Stromal cell of bone marrow (primary cell): Measurements from ENCODE around the gene NOTCH2.

Source experiments
- DNase-seq: peaks from one replicate; pipeline ENCODE4 v3.0.0-alpha.2; 2012; ENCODE audit warnings: low read depth

The NOTCH2 gene

DNA sequence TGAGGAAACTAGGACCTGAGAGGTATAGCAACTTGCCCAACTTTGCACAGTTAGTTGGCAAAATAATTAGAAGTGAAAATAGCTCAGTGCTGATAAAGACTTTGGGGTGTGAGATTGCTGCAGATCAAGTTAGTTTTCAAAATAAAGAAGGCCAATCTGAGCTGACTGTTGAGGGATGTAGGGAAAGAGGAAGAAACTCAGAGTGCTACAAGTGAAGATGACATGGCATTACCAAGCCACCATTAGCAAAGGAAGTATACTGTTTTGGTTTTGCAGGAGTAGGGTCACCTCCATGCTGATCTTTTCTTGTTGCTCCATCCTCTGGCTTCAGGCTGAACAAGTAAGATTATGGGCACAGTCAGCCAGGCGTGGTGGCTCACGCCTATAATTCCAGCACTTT lies 94.5 kb downstream of the NOTCH2 start:
- DNase-seq = no peak

- DNase-seq = no peak
Observed at GRCh38 chr1:119974013-119974412, 95.4 kb downstream of the NOTCH2 start.

DNA sequence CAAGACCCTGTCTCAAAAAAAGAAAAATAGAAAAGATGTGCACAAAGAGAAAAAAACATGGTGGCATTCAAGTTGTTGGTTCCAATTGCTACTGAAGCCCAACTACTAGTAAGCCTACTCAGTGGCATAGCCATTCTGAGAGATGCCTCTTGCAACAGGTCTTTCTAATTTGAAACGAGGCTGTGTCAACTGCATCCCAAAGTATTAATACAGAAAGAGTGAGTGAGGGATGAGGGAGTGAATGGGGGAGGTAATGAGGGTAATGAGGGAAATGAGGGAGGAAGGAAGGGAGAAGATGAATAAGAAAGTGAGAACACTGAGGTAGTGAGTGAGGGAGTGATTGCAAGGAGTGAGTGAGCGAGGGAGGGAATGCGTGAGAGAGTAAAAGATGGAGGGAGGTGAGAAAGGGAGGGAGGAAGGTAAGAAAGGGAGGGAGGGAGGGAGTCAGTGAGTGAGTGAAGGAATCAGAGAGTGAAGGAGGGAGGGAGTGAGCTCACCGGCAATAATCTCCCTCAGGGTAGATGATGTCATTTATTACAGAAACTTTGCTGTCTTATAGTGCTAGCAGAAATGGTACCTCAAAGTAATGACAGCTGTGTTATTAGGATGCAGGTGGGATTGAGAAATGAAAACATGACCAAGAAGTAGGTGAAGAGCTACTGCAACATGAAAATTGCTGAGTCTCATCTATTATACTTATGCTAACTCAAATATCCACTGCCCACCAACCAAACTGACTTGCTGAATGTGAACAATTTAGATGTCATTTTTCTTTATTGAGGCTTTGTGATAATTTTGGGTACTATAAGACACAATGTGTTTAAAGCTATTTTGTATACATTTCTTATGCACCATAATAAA lies 97.5 kb downstream of the NOTCH2 start:
- DNase-seq = no peak

DNA sequence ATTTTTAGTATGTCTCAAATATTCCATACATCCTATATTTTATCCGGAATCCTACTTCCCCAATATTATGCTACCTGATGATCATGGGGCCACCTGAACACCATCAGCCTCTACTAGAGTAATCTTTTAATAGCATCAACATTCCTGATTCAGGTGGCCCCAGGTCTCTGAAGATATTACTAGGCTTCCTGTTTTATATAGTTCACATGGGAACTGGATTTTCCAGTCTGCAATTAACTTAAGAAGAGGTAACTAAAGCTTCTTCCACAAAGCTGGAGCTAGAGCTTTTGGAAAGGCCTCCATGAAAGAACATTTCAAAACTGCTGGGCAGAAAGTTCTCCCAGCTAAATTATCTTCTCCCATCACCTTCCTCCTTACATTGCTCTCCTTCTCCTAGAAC lies 100.9 kb downstream of the NOTCH2 start:
- no peak for DNase-seq

- no peak for DNase-seq
Observed at GRCh38 chr1:119968068-119968492, 101.4 kb downstream of the NOTCH2 start.

DNA sequence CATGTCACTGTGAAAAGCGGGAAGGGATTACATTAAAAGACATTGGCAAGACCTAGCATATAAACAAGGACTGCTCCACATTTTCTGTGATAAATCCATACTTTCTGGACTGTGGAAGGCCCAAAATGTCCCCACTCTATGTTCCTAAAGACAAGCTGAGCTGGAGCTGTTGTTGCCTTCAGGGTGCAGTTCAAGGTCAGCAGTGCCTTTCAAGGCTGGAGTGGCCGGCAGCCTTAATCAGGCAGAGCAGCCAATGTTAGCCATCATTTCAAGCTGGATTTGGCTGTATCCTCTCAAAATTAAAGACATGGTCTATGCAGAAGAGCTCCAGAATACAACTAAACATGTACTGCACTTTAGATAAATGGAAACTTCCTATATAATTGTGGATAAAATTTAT lies 102.8 kb downstream of the NOTCH2 start:
- DNase-seq = no peak

DNA sequence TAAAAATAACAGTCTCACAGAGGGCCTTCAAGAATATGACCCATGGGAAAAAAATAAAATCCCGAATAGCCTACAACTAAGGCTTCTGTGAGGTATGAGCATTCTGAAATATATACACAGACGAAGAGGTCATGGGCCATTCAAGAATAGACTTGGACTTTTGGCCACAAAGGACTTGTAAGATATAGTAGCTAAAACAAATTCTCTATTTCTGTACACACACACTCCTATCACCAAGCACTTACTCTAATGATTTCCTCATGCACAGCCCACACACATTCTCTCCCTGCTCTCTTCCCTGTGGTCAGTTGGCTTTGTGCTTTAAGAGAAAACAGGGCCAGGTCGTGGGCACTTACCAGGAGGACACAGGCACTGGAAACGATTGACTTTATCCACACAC lies 103.4 kb downstream of the NOTCH2 start:
- DNase-seq = no peak

DNA sequence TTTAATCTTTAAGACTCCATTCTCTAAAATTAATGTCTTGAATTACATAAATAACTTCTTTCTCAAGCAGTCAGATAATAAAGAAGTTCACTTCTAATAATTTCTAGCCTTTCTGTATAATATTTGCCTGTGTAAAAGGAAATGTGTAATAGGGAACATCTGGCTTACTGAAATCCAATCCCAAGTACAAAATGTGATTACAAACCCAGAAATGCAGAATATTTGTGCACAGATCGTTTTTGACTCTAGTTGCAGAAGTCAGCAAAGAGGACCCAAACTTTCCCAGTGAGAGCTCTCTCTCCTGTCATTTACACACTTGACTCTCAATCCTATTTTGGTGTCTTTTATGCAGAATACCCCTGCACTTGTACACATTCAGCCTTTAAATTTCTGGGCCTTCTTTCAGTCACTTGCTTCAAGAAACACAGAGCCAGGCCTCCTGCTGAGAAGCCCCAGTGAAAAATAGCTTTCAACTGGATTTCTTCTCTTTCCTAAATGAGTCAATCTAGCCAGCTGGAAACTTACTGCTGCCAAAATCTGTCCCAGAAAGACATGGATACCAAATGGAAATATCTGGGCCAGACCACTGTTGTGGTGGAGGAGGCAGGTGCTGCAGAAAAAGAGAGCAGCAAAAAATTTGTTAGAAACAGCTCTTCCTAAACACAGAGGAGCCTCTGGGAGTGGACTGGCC lies 104.6 kb downstream of the NOTCH2 start:
- peak; percentile 66 for DNase-seq

GRCh38 chr1:119962296-119962968 lies 107.0 kb downstream of the NOTCH2 start:
- DNase-seq = no peak

GRCh38 chr1:119960501-119960900 lies 109.0 kb downstream of the NOTCH2 start:
- DNase-seq = no peak

- DNase-seq = no peak
Observed at GRCh38 chr1:119959268-119960220, 109.9 kb downstream of the NOTCH2 start.

- no peak for DNase-seq
Observed at GRCh38 chr1:119958223-119958622, 111.2 kb downstream of the NOTCH2 start.

DNA sequence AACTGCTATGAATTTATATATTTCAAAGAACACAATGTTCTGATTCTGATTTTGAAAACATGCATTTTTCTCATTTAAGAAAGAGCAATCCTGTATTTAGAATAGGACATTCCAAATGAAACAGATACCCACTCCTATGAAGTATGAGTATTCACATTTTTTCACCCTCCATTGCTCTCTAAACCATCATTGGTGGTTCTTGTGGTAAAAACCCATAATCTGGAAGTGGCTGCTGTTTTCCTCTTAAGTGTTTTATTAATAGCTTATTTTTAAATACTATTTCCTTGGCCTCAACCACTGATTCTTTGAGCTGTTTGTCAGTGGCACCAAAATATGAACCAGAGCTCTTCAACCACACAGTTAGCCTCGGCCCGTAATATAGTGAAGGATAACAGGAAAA lies 113.2 kb downstream of the NOTCH2 start:
- no peak for DNase-seq

GRCh38 chr1:119954476-119955422 lies 114.7 kb downstream of the NOTCH2 start:
- no peak for DNase-seq

GRCh38 chr1:119953266-119953998 lies 116.0 kb downstream of the NOTCH2 start:
- no peak for DNase-seq

GRCh38 chr1:119952496-119952895 lies 117.0 kb downstream of the NOTCH2 start:
- DNase-seq = no peak

DNA sequence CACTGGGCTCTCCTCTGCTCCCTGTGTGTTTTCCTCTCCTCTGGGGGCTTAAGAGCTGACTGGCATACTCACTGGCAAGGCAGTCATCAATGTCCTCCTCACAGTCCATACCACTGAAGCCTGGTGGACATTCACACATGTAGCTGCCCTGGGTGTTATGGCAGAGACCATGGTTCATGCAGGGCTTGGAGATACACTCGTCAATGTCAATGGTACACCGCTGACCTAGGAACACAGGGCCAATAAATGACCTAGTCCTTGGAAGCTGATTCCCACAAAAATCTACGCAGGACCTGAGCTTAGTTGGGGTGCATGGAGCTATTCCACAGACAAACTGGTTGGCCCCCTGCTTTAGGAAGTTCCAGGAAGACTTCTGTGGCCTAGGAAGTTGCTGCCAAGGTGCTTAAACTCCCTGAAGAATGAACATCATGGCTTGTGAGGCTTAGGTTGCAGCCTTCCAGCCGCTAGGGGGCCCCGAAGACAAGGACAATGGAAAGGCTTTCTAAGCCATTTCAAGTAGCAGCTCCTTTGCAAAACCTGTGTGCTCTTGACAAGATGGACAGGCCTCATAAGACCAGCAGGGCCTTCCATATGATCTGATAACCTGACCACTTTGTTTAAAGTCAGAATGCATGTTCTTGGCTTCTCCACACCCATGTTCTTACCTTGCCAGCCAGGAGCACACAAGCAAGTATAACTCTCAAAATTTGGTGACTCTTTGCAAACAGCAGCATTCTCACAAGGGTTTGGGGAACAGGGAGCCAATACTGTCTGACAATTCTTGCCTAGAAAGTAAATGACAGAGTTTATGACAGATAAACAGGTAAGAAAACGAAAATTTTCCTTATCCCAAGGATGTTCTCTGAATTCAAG lies 120.9 kb downstream of the NOTCH2 start:
- DNase-seq = peak; percentile 65

DNA sequence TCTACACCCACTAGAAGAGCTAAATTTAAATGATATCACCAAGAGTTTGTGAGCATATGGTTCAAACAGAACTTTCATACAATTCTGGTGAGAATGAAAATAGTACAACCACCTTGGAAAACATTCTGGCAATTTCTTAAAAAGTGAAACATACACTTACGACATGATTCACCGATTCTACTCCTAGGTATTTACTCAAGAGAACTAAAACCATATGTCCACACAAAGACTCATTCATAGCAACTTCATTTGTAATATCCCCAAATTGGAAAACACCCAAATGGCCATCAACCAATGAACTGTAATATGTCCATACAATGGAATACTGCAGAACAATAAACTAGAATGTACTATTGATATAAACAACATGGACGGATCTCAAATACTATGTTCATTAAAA lies 122.0 kb downstream of the NOTCH2 start:
- peak; percentile 74 for DNase-seq

DNA sequence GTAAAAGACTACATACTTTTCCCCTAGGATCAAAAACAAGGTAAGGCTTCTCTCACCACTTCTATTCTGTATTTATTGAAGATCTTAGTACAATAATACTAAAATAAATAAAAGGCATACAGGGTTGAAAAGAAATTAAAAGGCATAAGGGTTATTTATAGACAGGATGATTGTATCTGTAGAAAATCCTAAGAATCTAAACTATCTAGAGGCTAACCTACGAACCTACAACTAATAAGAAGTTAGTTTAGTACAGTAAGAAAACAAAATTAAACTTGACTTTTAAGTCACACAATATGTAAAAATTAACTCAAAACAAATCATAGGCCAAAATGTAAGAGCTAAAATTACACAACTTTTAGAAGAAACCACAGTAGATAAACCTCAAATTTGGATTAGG lies 122.7 kb downstream of the NOTCH2 start:
- DNase-seq = no peak
